HL-60/S4 treated with retinoic acid at 250 ng/mL for 4 days and 3 days (cell line): ENCODE results near the gene AFG3L2.

Experiments used
- in situ Hi-C: fragments of 300-500 bp; cut with MboI; formaldehyde crosslinking; loops from 2 replicates; pipeline ENCODE4 v1.7.0; 2022; ENCODE audit warnings: low sequenced_read_pairs

The AFG3L2 gene

GRCh38 chr18:12282442-12283039, 94.5 kb downstream of the AFG3L2 start:
- in situ Hi-C loops: no loop called here

DNA sequence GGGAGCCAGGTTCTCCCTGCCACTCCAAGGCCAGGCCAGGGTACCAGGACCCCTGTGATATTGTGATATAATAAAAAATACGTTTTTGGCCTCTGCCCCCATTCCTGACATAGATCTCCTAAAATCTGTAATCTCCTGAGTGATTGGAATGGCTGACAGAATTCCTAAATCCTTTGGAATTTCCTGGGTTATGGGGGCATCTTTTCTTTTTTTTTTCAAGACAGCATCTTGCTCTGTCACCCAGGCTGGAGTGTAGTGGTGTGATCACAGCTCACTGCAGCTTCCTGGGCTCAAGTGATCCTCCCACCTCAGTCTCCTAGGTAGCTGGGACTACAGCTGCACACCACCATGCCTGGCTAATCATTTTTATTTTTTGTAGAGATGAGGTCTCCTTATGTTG, 95.2 kb downstream of the AFG3L2 start:
- in situ Hi-C loops: no loop called here

- in situ Hi-C loops: no loop called here
These were observed 97.1 kb downstream of the AFG3L2 start for GRCh38 chr18:12279781-12280531.
